SIG-M5 (cell line): ENCODE results near the gene HOMER2.

ENCODE experiments used
- DNase-seq: peaks from one replicate; lab custom pipeline; 2025; lab: John Stamatoyannopoulos, UW

Gene HOMER2

GRCh38 chr15:82856397-82857170, 95.9 kb downstream of the HOMER2 start:
- DNase-seq: no peak

GRCh38 chr15:82855286-82856100, 97.0 kb downstream of the HOMER2 start:
- no peak for DNase-seq

GRCh38 chr15:82854554-82854953, 98.0 kb downstream of the HOMER2 start:
- DNase-seq: no peak

- DNase-seq: no peak
These were observed 99.5 kb downstream of the HOMER2 start for GRCh38 chr15:82852941-82853561.

GRCh38 chr15:82851981-82852511, 100.5 kb downstream of the HOMER2 start:
- no peak for DNase-seq

- no peak for DNase-seq
These were observed 101.1 kb downstream of the HOMER2 start for GRCh38 chr15:82851306-82851850.

- no peak for DNase-seq
These were observed 101.8 kb downstream of the HOMER2 start for GRCh38 chr15:82850731-82851130.

- DNase-seq: no peak
These were observed 102.7 kb downstream of the HOMER2 start for GRCh38 chr15:82849556-82850512.

GRCh38 chr15:82848241-82848993, 104.1 kb downstream of the HOMER2 start:
- no peak for DNase-seq

GRCh38 chr15:82847703-82848102, 104.8 kb downstream of the HOMER2 start:
- no peak for DNase-seq

- no peak for DNase-seq
These were observed 105.9 kb downstream of the HOMER2 start for GRCh38 chr15:82846621-82847020.

- no peak for DNase-seq
These were observed 106.8 kb downstream of the HOMER2 start for GRCh38 chr15:82845686-82846085.

- DNase-seq: no peak
These were observed 109.0 kb downstream of the HOMER2 start for GRCh38 chr15:82843566-82843965.

GRCh38 chr15:82840166-82840565, 112.4 kb downstream of the HOMER2 start:
- DNase-seq: no peak

GRCh38 chr15:82839136-82839535, 113.4 kb downstream of the HOMER2 start:
- no peak for DNase-seq

GRCh38 chr15:82838096-82838735, 114.3 kb downstream of the HOMER2 start:
- no peak for DNase-seq

GRCh38 chr15:82835391-82835917, 117.1 kb downstream of the HOMER2 start:
- no peak for DNase-seq

GRCh38 chr15:82833362-82833682, 119.2 kb downstream of the HOMER2 start:
- DNase-seq: no peak

- DNase-seq: peak; percentile 64
These were observed 119.7 kb downstream of the HOMER2 start for GRCh38 chr15:82832601-82833361.
